A549 (cell line): ENCODE data around the gene DRC7. TPM values are rescaled to one million over a fixed set of nuclear protein-coding genes. Genes with fewer than 3 reads are reported as not detected.

ENCODE experiments used
- FOXS1 ChIP-seq: fragments of 250-450 bp; sonication (Bioruptor Pico); IDR thresholded peaks from 2 replicates; pipeline ENCODE4 v1.5.0; 2020; ENCODE audit warnings: mild to moderate bottlenecking, moderate library complexity
- HEYL ChIP-seq: fragments of 250-450 bp; sonication (Bioruptor Pico); IDR thresholded peaks from 2 replicates; pipeline ENCODE4 v1.8.0; 2021; ENCODE audit warnings: mild to moderate bottlenecking, moderate library complexity
- PHF8 ChIP-seq: fragments of 200-600 bp; sonication (generic); IDR thresholded peaks from 2 replicates; pipeline ENCODE4 v1.6.1; 2016; ENCODE audit warnings: low read depth, mild to moderate bottlenecking, antibody characterized with exemption, moderate library complexity, borderline replicate concordance
- ZNF302 ChIP-seq: fragments of 250-450 bp; sonication (Bioruptor Pico); IDR thresholded peaks from 2 replicates; pipeline ENCODE4 v1.9.0; 2021; ENCODE audit warnings: inconsistent platforms, mild to moderate bottlenecking, moderate library complexity
- polyA plus RNA-seq, 4 experiments: library from polyadenylated mRNA; depleted of rRNA in 3 of 4; stranded (reverse); fragments of >200 nt; fragmentation: RNase III in 1 of 4; extraction: RNeasy Plus Mini Kit Qiagen cat#74134 plus additional on column Dnase treatment in 1 of 4; gene quantifications; 2 replicates in 3 of 4; 3 replicates in 1 of 4; pipeline ENCODE4 v1.2.3, GENCODE V29; 2011 to 2017
- small RNA-seq, 6 experiments: library from RNA; depleted of rRNA; stranded (forward); fragments of <200 nt; gene quantifications; one replicate each; pipeline ENCODE3, GENCODE V24; 2012

Gene DRC7
- polyA plus RNA-seq, 2 of the 4 experiments (the other 2 are of a cell fraction) = 0.10 to 0.28 TPM

DNA sequence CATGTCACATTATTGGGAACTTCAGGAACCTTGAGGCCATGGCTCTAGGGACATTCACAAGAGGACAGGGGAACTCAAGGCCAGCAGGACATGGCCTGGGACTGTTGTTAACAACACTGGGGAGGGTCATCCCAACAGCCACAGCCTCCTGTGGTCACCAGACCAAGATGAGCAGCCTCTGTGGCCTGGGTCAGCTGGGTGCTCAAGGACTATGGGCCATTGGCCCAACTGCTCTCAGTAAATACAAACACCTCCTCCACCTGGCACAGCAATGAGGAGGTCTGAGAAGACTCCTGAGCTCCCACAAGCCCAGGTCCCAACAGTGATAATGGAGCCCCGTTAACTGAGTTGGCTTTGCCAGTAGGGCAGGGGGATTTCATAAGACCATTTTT lies 86.7 kb downstream of the DRC7 start (continued):
- TF ChIP-seq HEYL (CRISPR knock-in tag) (no peak), ZNF302 (no peak), FOXS1 (no peak), PHF8 (no peak)

Small RNAs within 50 kb of the gene (small RNA-seq; reads per million reads assigned to genes)
- gene MIR6772 = 0 reads per million in 6 experiments

Other genes with a start within 250 kb of the DRC7 start
- gene CIAPIN1, start 247.4 kb upstream of the DRC7 start, polyA plus RNA-seq (2011; rRNA removed) = 101 and 114 TPM in 2 replicates
- 69.1 to 75.0 TPM (median 71.5 TPM) in 3 replicates for gene CIAPIN1, start 247.4 kb upstream of the DRC7 start, polyA plus RNA-seq (2017; fragmentation: RNase III; extraction: RNeasy Plus Mini Kit Qiagen cat#74134 plus additional on column Dnase treatment)
- gene COQ9, start 247.3 kb upstream of the DRC7 start, polyA plus RNA-seq (2011; rRNA removed) = 109 and 130 TPM in 2 replicates
- gene COQ9, start 247.3 kb upstream of the DRC7 start, polyA plus RNA-seq (2017; fragmentation: RNase III; extraction: RNeasy Plus Mini Kit Qiagen cat#74134 plus additional on column Dnase treatment) = 46.2 to 48.0 TPM (median 47.2 TPM) in 3 replicates
- gene POLR2C, start 232.1 kb upstream of the DRC7 start, polyA plus RNA-seq (2011; rRNA removed) = 229 and 259 TPM in 2 replicates
- 141 to 148 TPM (median 146 TPM) in 3 replicates for gene POLR2C, start 232.1 kb upstream of the DRC7 start, polyA plus RNA-seq (2017; fragmentation: RNase III; extraction: RNeasy Plus Mini Kit Qiagen cat#74134 plus additional on column Dnase treatment)
- 85.4 and 93.2 TPM in 2 replicates for gene DOK4, start 208.3 kb upstream of the DRC7 start, polyA plus RNA-seq (2011; rRNA removed)
- 51.9 to 70.3 TPM (median 65.2 TPM) in 3 replicates for gene DOK4, start 208.3 kb upstream of the DRC7 start, polyA plus RNA-seq (2017; fragmentation: RNase III; extraction: RNeasy Plus Mini Kit Qiagen cat#74134 plus additional on column Dnase treatment)
- 7.4 and 8.0 TPM in 2 replicates for gene CCDC102A, start 158.2 kb upstream of the DRC7 start, polyA plus RNA-seq (2011; rRNA removed)
- 7.6 to 8.5 TPM (median 8.3 TPM) in 3 replicates for gene CCDC102A, start 158.2 kb upstream of the DRC7 start, polyA plus RNA-seq (2017; fragmentation: RNase III; extraction: RNeasy Plus Mini Kit Qiagen cat#74134 plus additional on column Dnase treatment)
- gene ADGRG5, start 152.2 kb upstream of the DRC7 start, polyA plus RNA-seq (2011; rRNA removed) = not detected in 2 replicates
- 0.06 TPM in 1 of 3 replicates, not detected in the others for gene ADGRG5, start 152.2 kb upstream of the DRC7 start, polyA plus RNA-seq (2017; fragmentation: RNase III; extraction: RNeasy Plus Mini Kit Qiagen cat#74134 plus additional on column Dnase treatment)
- gene ADGRG1, start 66.2 kb upstream of the DRC7 start, polyA plus RNA-seq (2011; rRNA removed) = 28.3 and 37.7 TPM in 2 replicates
- 91.8 to 142 TPM (median 130 TPM) in 3 replicates for gene ADGRG1, start 66.2 kb upstream of the DRC7 start, polyA plus RNA-seq (2017; fragmentation: RNase III; extraction: RNeasy Plus Mini Kit Qiagen cat#74134 plus additional on column Dnase treatment)
- gene ADGRG3, start 26.5 kb upstream of the DRC7 start, polyA plus RNA-seq (2011; rRNA removed) = 0.45 and 0.77 TPM in 2 replicates
- gene ADGRG3, start 26.5 kb upstream of the DRC7 start, polyA plus RNA-seq (2017; fragmentation: RNase III; extraction: RNeasy Plus Mini Kit Qiagen cat#74134 plus additional on column Dnase treatment) = 0.17 to 0.34 TPM (median 0.25 TPM) in 3 replicates
- 18.6 and 21.1 TPM in 2 replicates for gene KATNB1, start 41.0 kb downstream of the DRC7 start, polyA plus RNA-seq (2011; rRNA removed)
- 18.1 to 21.0 TPM (median 19.1 TPM) in 3 replicates for gene KATNB1, start 41.0 kb downstream of the DRC7 start, polyA plus RNA-seq (2017; fragmentation: RNase III; extraction: RNeasy Plus Mini Kit Qiagen cat#74134 plus additional on column Dnase treatment)
- 127 and 128 TPM in 2 replicates for gene KIFC3, start 107.7 kb downstream of the DRC7 start, polyA plus RNA-seq (2011; rRNA removed)
- 171 to 180 TPM (median 178 TPM) in 3 replicates for gene KIFC3, start 107.7 kb downstream of the DRC7 start, polyA plus RNA-seq (2017; fragmentation: RNase III; extraction: RNeasy Plus Mini Kit Qiagen cat#74134 plus additional on column Dnase treatment)